HG02938 (cell line): Measurements from ENCODE around the gene CCDC181.
"Not testable (repeated sequence)": the region's sequence is repeated elsewhere in the genome, so short reads cannot be mapped to it uniquely, and the experiment has no call there.

Experiments
- ATAC-seq: cut with Tn5 transposase; IDR thresholded peaks from one replicate; pipeline ENCODE4 v1.9.1; 2021; ENCODE audit warnings: mild to moderate bottlenecking, moderate library complexity; ENCODE audit not compliant: unreplicated experiment

CCDC181 gene

GRCh38 chr1:169427081-169427641 is at the start of gene CCDC181:
Gene CCDC181, minus strand, starts transcription at chr1:169427474. Its CDS starts 2,547 bp downstream, at chr1:169424927.
- ATAC-seq = peak; percentile 67

- no peak for ATAC-seq
These were observed 48.6 kb upstream of the CCDC181 start for GRCh38 chr1:169475806-169476387.

- no peak for ATAC-seq
These were observed 47.2 kb upstream of the CCDC181 start for GRCh38 chr1:169474302-169474995.

- ATAC-seq = no peak
These were observed 46.1 kb upstream of the CCDC181 start for GRCh38 chr1:169473347-169473746.

- ATAC-seq = no peak
These were observed 45.5 kb upstream of the CCDC181 start for GRCh38 chr1:169472738-169473137.

- ATAC-seq = no peak
These were observed 41.7 kb upstream of the CCDC181 start for GRCh38 chr1:169468982-169469381.

GRCh38 chr1:169466259-169467230 is 39.3 kb upstream of the CCDC181 start:
- no peak for ATAC-seq

- no peak for ATAC-seq
These were observed 38.0 kb upstream of the CCDC181 start for GRCh38 chr1:169465281-169465680.

GRCh38 chr1:169462385-169462784 is 35.1 kb upstream of the CCDC181 start:
- no peak for ATAC-seq

- no peak for ATAC-seq
These were observed 34.2 kb upstream of the CCDC181 start for GRCh38 chr1:169461390-169462000.

GRCh38 chr1:169460191-169460833 is 33.0 kb upstream of the CCDC181 start:
- no peak for ATAC-seq

GRCh38 chr1:169457443-169457842 is 30.2 kb upstream of the CCDC181 start:
- ATAC-seq = no peak

- no peak for ATAC-seq
These were observed 28.8 kb upstream of the CCDC181 start for GRCh38 chr1:169456029-169456428.

- no peak for ATAC-seq
These were observed 25.6 kb upstream of the CCDC181 start for GRCh38 chr1:169452921-169453320.

- no peak for ATAC-seq
These were observed 24.0 kb upstream of the CCDC181 start for GRCh38 chr1:169451218-169451824.

GRCh38 chr1:169443923-169444322 is 16.6 kb upstream of the CCDC181 start:
- no peak for ATAC-seq

- no peak for ATAC-seq
These were observed 1.0 kb downstream of the CCDC181 start for GRCh38 chr1:169426174-169426705.

- no peak for ATAC-seq
These were observed 6.0 kb downstream of the CCDC181 start for GRCh38 chr1:169421309-169421708.

GRCh38 chr1:169414952-169415351 is 12.3 kb downstream of the CCDC181 start:
- no peak for ATAC-seq

- ATAC-seq = not testable (repeated sequence)
These were observed 18.9 kb downstream of the CCDC181 start for GRCh38 chr1:169408340-169408739.
